Measurements from ENCODE around the gene JAK1.

- TF ChIP-seq POLR2A (IDR thresholded peaks at IDR 0.05) = no peak
- TF ChIP-seq CTCF (IDR thresholded peaks at IDR 0.05) = no peak
These were observed 13.1 kb downstream of the JAK1 start for GRCh38 chr1:64953241-64953640.
